Psoas muscle (tissue), 8 donors: Measurements from ENCODE around the gene BICDL1. TPM values are rescaled to one million over a fixed set of nuclear protein-coding genes. Genes with fewer than 3 reads are reported as not detected.

Experiments used
- ATAC-seq, 4 donors: fragments of 200-7000 bp; cut with Tn5 transposase; one replicate each; pipeline ENCODE4 v1.9.1; 2020; ENCODE audit warnings: moderate library complexity in 3 of 4, mild to moderate bottlenecking in 2 of 4
- DNase-seq, 2 donors: peaks; one replicate each; pipeline ENCODE4 v3.0.0-alpha.2; 2020
- H3K27ac ChIP-seq: fragments of 200-600 bp; one replicate; pipeline ENCODE4 v1.8.0; 2022
- H3K27me3 ChIP-seq, 3 donors: fragments of 200-600 bp in 1 of 3; one replicate each; pipeline versions ENCODE4 v1.6.1 to v1.8.0; 2013 to 2022; ENCODE audit warnings: low read length in 2 of 3, mild to moderate bottlenecking in 2 of 3, moderate library complexity in 1 of 3; ENCODE audit not compliant: insufficient read depth in 3 of 3
- H3K36me3 ChIP-seq, 2 donors: fragments of 200-600 bp in 1 of 2; one replicate each; pipeline versions ENCODE4 v1.6.1 to v1.8.0; 2013 to 2022; ENCODE audit warnings: low read depth in 1 of 2, mild to moderate bottlenecking in 1 of 2, moderate library complexity in 1 of 2; ENCODE audit not compliant: insufficient read depth in 1 of 2
- H3K4me1 ChIP-seq: fragments of 200-600 bp; one replicate; pipeline ENCODE4 v1.8.0; 2022
- H3K4me3 ChIP-seq: fragments of 200-600 bp; one replicate; pipeline ENCODE4 v1.8.0; 2022; ENCODE audit warnings: mild to moderate bottlenecking
- H3K9me3 ChIP-seq: fragments of 200-600 bp; one replicate; pipeline ENCODE4 v1.8.0; 2022
- WGBS, 3 donors: extraction: QIAGEN DNeasy Blood & Tissue Kit; methylation state at CpG; one replicate each; pipeline versions ENCODE4 v1.1.6 to v1.1.7; 2013; 5-methylcytosine and 5-hydroxymethylcytosine counted together
- intact Hi-C, 2 donors: fragments of 100-400 bp; cut with DNase I; formaldehyde crosslinking; loops; one replicate each; pipeline versions ENCODE4 v1.11.0 to v1.14.2; 2022
- polyA plus RNA-seq, 3 donors: library from polyadenylated mRNA; stranded (reverse); fragments of 200-250 nt; gene quantifications; one replicate each; pipeline ENCODE4 v1.2.3, GENCODE V29; 2013
- total RNA-seq, 4 donors: library from RNA; stranded (reverse); fragmentation: NEBNext Ultra II Directional in 2 of 4; extraction: Animal tissue kit (Norgen Biotek cat#: 25700) in 2 of 4; gene quantifications; one replicate each; pipeline versions ENCODE4 v1.2.1 to v1.2.4, GENCODE V29; 2021 to 2023
- TF ChIP-seq, protein P1 (sequence below): fragments of 200-600 bp; IDR thresholded peaks from one replicate; pipeline ENCODE4 v1.8.0; 2022; ENCODE audit warnings: antibody characterized with exemption
- donor health status: healthy with polysubstance abuse.
- donor health status: DM: no; HTN: no; CAD: no; lungs with moderate emphysema.
- donor health status: Bipolar disorder and iron deficiency.
- donor health status: healthy.
- donor health status: DM: yes; HTN: yes; CAD: no.
- donor health status: DM: no; HTN: no; CAD: no.
- donor health status: DM: no; HTN: no; CAD: no.
- donor health status: DM: yes; HTN: yes; CAD: no.

BICDL1 gene
- total and polyA plus RNA-seq, 7 donors, result 0.05 to 0.22 (median 0.11) TPM; not detected in 1

DNA sequence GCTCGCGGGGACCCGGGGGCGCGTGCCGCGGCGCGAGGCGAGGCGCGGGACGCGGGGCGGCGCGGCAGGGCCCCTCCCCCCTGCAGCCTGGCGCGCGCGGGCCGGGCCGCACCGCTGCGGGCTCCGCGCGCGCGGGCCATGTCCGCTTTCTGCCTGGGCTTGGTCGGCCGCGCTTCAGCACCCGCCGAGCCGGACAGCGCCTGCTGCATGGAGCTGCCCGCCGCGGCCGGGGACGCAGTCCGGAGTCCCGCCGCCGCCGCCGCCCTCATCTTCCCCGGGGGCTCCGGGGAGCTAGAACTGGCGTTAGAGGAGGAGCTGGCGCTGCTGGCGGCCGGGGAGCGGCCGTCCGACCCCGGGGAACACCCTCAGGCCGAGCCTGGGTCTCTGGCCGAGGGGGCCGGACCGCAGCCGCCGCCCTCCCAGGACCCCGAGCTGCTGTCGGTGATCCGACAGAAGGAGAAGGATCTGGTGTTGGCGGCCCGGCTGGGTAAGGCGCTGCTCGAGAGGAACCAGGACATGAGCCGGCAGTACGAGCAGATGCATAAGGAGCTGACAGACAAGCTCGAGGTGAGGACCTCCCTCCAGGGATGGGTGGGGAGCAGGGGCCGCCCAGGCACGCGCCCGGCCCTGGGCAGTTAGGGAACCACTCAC is 820 bp downstream of the BICDL1 start:
- WGBS, 3 donors, result 0 to 2% (median 1%) methylated on average over 22 to 79 of the region's 79 CpGs
- ATAC-seq (peak; percentile 86 to 94 (median 92)), DNase-seq (peak; percentile 84 to 85)
- Histone ChIP-seq H3K27ac (no peak overlapping the region), H3K4me1 (no peaks in the 10 kb centered on the region), H3K36me3 (no peaks in the 10 kb centered on the region), H3K4me3 (peak overlapping the region; percentile 51), H3K9me3 (no peaks in the 10 kb centered on the region), H3K27me3 (peaks cover 0 to 88% (median 5%) of the 10 kb centered on the region in 3 donors)
- TF ChIP-seq, protein P1, sequence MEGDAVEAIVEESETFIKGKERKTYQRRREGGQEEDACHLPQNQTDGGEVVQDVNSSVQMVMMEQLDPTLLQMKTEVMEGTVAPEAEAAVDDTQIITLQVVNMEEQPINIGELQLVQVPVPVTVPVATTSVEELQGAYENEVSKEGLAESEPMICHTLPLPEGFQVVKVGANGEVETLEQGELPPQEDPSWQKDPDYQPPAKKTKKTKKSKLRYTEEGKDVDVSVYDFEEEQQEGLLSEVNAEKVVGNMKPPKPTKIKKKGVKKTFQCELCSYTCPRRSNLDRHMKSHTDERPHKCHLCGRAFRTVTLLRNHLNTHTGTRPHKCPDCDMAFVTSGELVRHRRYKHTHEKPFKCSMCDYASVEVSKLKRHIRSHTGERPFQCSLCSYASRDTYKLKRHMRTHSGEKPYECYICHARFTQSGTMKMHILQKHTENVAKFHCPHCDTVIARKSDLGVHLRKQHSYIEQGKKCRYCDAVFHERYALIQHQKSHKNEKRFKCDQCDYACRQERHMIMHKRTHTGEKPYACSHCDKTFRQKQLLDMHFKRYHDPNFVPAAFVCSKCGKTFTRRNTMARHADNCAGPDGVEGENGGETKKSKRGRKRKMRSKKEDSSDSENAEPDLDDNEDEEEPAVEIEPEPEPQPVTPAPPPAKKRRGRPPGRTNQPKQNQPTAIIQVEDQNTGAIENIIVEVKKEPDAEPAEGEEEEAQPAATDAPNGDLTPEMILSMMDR, result no peak
- intact Hi-C loops, result loop anchor here in 1 of 2 donors (2.0 kb wide), 1 partner anchor 97 kb away; no protein-coding TSS in a partner anchor

DNA sequence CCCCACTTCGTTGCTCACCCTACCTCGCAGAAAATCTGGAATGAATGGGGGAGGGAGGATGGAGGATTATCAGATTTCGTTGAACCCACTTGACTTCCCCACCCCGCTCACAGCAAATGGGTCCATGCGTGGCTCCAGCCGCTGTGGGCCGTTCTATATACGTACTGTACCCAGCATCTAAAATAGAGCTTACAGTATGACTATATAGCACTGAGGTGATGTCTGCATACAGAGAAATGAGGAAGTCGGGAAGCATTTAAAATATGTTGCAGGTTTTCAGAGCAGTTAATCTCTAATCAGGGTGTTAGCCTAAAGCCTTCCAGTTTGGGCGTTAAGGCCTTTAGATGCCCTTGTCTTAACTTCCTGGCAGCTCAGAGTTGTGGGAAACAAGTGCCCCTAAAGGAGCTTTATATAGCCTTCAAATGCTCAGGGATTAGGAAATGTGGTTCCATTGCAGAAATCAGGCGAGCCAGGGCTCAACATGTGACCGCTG is 1.4 kb downstream of the BICDL1 start:
- no peak overlapping the region for H3K27ac ChIP-seq
- ATAC-seq, result no peak
- H3K27me3 ChIP-seq, result peaks cover 0 to 88% (median 5%) of the 10 kb centered on the region in 3 donors
- H3K4me1 ChIP-seq, result no peaks in the 10 kb centered on the region
- H3K4me3 ChIP-seq, result no peak overlapping the region
- H3K9me3 ChIP-seq, result no peaks in the 10 kb centered on the region
- TF ChIP-seq, protein P1, result no peak
- intact Hi-C loops, result no loop called here
- no peak for DNase-seq
- 24 to 31% (median 29%) methylated on average over 12 of the region's 12 CpGs for WGBS, 3 donors
- no peaks in the 10 kb centered on the region for H3K36me3 ChIP-seq

DNA sequence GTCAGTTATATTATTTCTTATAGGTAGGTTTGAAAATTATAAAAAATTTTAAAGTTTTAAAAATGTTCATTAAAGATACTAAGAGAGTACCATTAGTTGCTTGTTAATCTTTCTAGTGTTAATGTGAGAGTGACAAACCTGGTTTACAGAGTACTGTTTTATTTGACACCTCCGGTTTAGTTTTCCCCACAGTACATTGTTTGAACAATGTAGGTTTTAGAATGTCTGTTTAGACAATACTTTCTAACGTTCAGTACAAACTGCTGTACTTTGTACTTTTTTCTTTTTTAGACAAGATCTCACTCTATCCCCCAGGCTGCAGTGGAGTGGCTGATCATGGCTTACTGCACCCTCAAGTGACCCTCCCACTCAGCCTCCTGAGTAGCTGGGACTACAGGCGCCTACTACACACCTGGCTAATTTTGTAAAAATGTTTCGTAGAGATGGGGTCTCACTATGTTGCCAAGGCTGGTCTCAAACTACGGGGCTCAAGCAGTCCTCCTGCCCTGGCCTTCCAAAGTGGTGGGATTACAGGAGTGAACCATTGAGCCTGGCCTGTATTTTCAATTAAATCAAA is 3.2 kb downstream of the BICDL1 start:
- H3K4me3 ChIP-seq, result no peak overlapping the region
- TF ChIP-seq, protein P1, result no peak
- DNase-seq (no peak), ATAC-seq (no peak)
- WGBS, 3 donors, result 63 to 67% (median 63%) methylated on average over 5 of the region's 5 CpGs
- H3K9me3 ChIP-seq, result no peaks in the 10 kb centered on the region
- H3K27ac ChIP-seq, result no peak overlapping the region
- H3K4me1 ChIP-seq, result no peaks in the 10 kb centered on the region
- no peaks in the 10 kb centered on the region for H3K36me3 ChIP-seq
- intact Hi-C loops, result no loop called here
- peaks cover 0 to 84% (median 5%) of the 10 kb centered on the region in 3 donors for H3K27me3 ChIP-seq

DNA sequence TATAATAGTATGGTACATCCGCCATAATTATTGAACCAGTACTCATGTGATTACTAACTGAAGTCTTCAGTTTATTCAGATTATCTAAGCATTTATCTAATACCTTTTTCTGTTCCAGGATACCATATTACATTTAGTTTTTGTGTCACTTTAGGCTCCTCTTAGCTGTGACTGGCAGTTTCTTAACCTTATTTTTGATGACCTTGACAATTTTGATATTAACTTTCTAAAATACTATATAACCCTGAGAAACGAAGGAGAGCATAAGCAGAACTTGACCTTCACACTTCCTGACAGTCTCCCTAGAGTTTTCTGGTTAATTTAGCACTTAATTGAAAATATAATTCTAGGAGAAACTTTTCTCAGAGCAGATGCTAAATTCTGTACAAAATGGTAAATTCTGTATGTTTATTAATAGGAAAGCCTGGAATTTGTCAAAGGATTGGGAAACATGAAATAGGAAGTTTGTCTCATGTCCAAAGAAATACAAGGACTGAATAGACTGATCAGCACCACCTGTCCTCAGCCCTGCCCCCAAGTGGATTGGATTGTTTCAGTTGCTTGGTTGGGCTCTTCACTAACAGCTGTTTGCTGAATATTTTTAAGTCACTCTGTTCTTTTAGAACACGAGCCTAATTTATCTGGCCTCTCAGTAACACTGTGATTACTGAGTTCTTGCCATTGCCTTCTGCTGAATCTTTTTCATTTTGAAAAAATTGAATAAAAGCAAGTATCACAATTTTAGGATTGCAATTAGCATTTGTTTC is 6.0 kb downstream of the BICDL1 start:
- Histone ChIP-seq H3K4me3 (no peak overlapping the region), H3K4me1 (no peaks in the 10 kb centered on the region), H3K27me3 (peaks cover 0 to 74% (median 5%) of the 10 kb centered on the region in 3 donors), H3K36me3 (no peaks in the 10 kb centered on the region), H3K27ac (no peak overlapping the region), H3K9me3 (no peaks in the 10 kb centered on the region)
- intact Hi-C loops, result no loop called here
- no peak for ATAC-seq
- WGBS, 3 donors, result 23 to 38% (median 37%) methylated on average over 3 of the region's 3 CpGs
- TF ChIP-seq, protein P1, result no peak
- DNase-seq, result no peak
